ENCODE data around the gene PRR3.
"Not testable (repeated sequence)": the region's sequence is repeated elsewhere in the genome, so short reads cannot be mapped to it uniquely, and the experiment has no call there.

The PRR3 gene

GRCh38 chr6:30520522-30520921 lies 36.6 kb upstream of the PRR3 start:
- Histone ChIP-seq H3K27ac (replicated peaks) (no peak overlapping the region), H3K4me3 (replicated peaks; ENCODE audit: insufficient read depth, low read length) (no peak overlapping the region), H3K27me3 (ENCODE audit: insufficient read depth, poor library complexity, severe bottlenecking) (no peaks in the 10 kb centered on the region)
- TF ChIP-seq CTCF (IDR thresholded peaks at IDR 0.05; ENCODE audit: insufficient read depth, low read length) (no peak), GABPA (IDR thresholded peaks at IDR 0.05; ENCODE audit: low read depth) (no peak), SPI1 (IDR thresholded peaks at IDR 0.05; ENCODE audit: borderline replicate concordance, low read depth) (no peak), REST (IDR thresholded peaks at IDR 0.05; ENCODE audit: insufficient replicate concordance, low read depth) (no peak), POLR2AphosphoS5 (IDR thresholded peaks at IDR 0.05; ENCODE audit: low read depth) (no peak)
- DNase-seq (ENCODE audit: low read depth in 1 of 2, low spot score in 1 of 2) = no peak

GRCh38 chr6:30521082-30521481 lies 36.0 kb upstream of the PRR3 start:
- H3K27ac ChIP-seq (replicated peaks); H3K27me3 ChIP-seq (ENCODE audit: insufficient read depth, poor library complexity, severe bottlenecking); H3K4me3 ChIP-seq (replicated peaks; ENCODE audit: insufficient read depth, low read length); DNase-seq (ENCODE audit: low read depth in 1 of 2, low spot score in 1 of 2): not testable (repeated sequence)

- H3K27ac ChIP-seq (replicated peaks); H3K27me3 ChIP-seq (ENCODE audit: insufficient read depth, poor library complexity, severe bottlenecking); H3K4me3 ChIP-seq (replicated peaks; ENCODE audit: insufficient read depth, low read length); DNase-seq (ENCODE audit: low read depth in 1 of 2, low spot score in 1 of 2): not testable (repeated sequence)
Observed at GRCh38 chr6:30521952-30522351, 35.1 kb upstream of the PRR3 start.

- not testable (repeated sequence) for H3K27me3 ChIP-seq (ENCODE audit: insufficient read depth, poor library complexity, severe bottlenecking); H3K4me3 ChIP-seq (replicated peaks; ENCODE audit: insufficient read depth, low read length); DNase-seq (ENCODE audit: low read depth in 1 of 2, low spot score in 1 of 2); H3K27ac ChIP-seq (replicated peaks)
Observed at GRCh38 chr6:30526444-30526843, 30.7 kb upstream of the PRR3 start.

- peak overlapping the region; percentile 37 for H3K27ac ChIP-seq (replicated peaks)
- not testable (repeated sequence) for H3K27me3 ChIP-seq (ENCODE audit: insufficient read depth, poor library complexity, severe bottlenecking); H3K4me3 ChIP-seq (replicated peaks; ENCODE audit: insufficient read depth, low read length)
- peak in 1 of 2 experiments; percentile 66 for DNase-seq (ENCODE audit: low read depth in 1 of 2, low spot score in 1 of 2)
Observed at GRCh38 chr6:30529349-30529875, 27.7 kb upstream of the PRR3 start.

- no peak for DNase-seq (ENCODE audit: low read depth in 1 of 2, low spot score in 1 of 2)
- TF ChIP-seq GABPA (IDR thresholded peaks at IDR 0.05; ENCODE audit: low read depth) (no peak), POLR2AphosphoS5 (IDR thresholded peaks at IDR 0.05; ENCODE audit: low read depth) (no peak)
Observed at GRCh38 chr6:30530014-30530413, 27.1 kb upstream of the PRR3 start.

GRCh38 chr6:30533460-30534294 lies 23.4 kb upstream of the PRR3 start:
- TF ChIP-seq POLR2AphosphoS5 (IDR thresholded peaks at IDR 0.05; ENCODE audit: low read depth) (no peak), CTCF (IDR thresholded peaks at IDR 0.05; ENCODE audit: insufficient read depth, low read length) (no peak), REST (IDR thresholded peaks at IDR 0.05; ENCODE audit: insufficient replicate concordance, low read depth) (no peak), SPI1 (IDR thresholded peaks at IDR 0.05; ENCODE audit: borderline replicate concordance, low read depth) (no peak), GABPA (IDR thresholded peaks at IDR 0.05; ENCODE audit: low read depth) (no peak)
- no peak overlapping the region for H3K4me3 ChIP-seq (replicated peaks; ENCODE audit: insufficient read depth, low read length)
- DNase-seq (ENCODE audit: low read depth in 1 of 2, low spot score in 1 of 2) = no peak
- no peaks in the 10 kb centered on the region for H3K27me3 ChIP-seq (ENCODE audit: insufficient read depth, poor library complexity, severe bottlenecking)
- H3K27ac ChIP-seq (replicated peaks) = no peak overlapping the region

More at GRCh38 chr6:30530014-30530413, 27.1 kb upstream of the PRR3 start:
- Histone ChIP-seq H3K27ac (replicated peaks) (peak overlapping the region; percentile 37), H3K4me3 (replicated peaks; ENCODE audit: insufficient read depth, low read length) (no peak overlapping the region), H3K27me3 (ENCODE audit: insufficient read depth, poor library complexity, severe bottlenecking) (no peaks in the 10 kb centered on the region)

Measured in HL-60 (cell line).